ENCODE measurements around the gene MBNL1.
A peak's percentile ranks its signal among the peaks of the same experiment; 100 is the strongest.

Gene MBNL1

GRCh38 chr3:152234657-152235375 lies 33.9 kb upstream of the MBNL1 start:
- H3K27me3 ChIP-seq (ENCODE audit: control insufficient read depth in 1 of 2, insufficient read depth in 2 of 2, low read length in 2 of 2), result no peaks in the 10 kb centered on the region
- peaks cover 0 to 4% of the 10 kb centered on the region in 2 donors for H3K4me1 ChIP-seq (ENCODE audit: control insufficient read depth in 1 of 2, insufficient read depth in 2 of 2, low read length in 2 of 2)
- no peak overlapping the region for H3K27ac ChIP-seq (ENCODE audit: low read depth, low read length)
- H3K9me3 ChIP-seq (ENCODE audit: control insufficient read depth in 1 of 2, low read length in 2 of 2), result no peaks in the 10 kb centered on the region
- no peak overlapping the region for H3K4me3 ChIP-seq (ENCODE audit: low read depth in 1 of 2, low read length in 2 of 2)
- H3K9ac ChIP-seq (ENCODE audit: low read depth in 1 of 2, low read length in 2 of 2), result no peak overlapping the region
- H3K36me3 ChIP-seq (ENCODE audit: control insufficient read depth in 1 of 2, insufficient read depth in 2 of 2, low read length in 2 of 2), result no peaks in the 10 kb centered on the region

GRCh38 chr3:152235709-152236298 lies 32.9 kb upstream of the MBNL1 start:
- Histone ChIP-seq H3K36me3 (ENCODE audit: control insufficient read depth in 1 of 2, insufficient read depth in 2 of 2, low read length in 2 of 2) (no peaks in the 10 kb centered on the region), H3K27me3 (ENCODE audit: control insufficient read depth in 1 of 2, insufficient read depth in 2 of 2, low read length in 2 of 2) (no peaks in the 10 kb centered on the region), H3K4me3 (ENCODE audit: low read depth in 1 of 2, low read length in 2 of 2) (no peak overlapping the region), H3K9ac (ENCODE audit: low read depth in 1 of 2, low read length in 2 of 2) (no peak overlapping the region), H3K27ac (ENCODE audit: low read depth, low read length) (no peak overlapping the region), H3K9me3 (ENCODE audit: control insufficient read depth in 1 of 2, low read length in 2 of 2) (no peaks in the 10 kb centered on the region), H3K4me1 (ENCODE audit: control insufficient read depth in 1 of 2, insufficient read depth in 2 of 2, low read length in 2 of 2) (peaks cover 0 to 8% of the 10 kb centered on the region in 2 donors)

GRCh38 chr3:152236716-152237115 lies 32.0 kb upstream of the MBNL1 start:
- H3K4me3 ChIP-seq (ENCODE audit: low read depth in 1 of 2, low read length in 2 of 2), result no peak overlapping the region
- no peaks in the 10 kb centered on the region for H3K36me3 ChIP-seq (ENCODE audit: control insufficient read depth in 1 of 2, insufficient read depth in 2 of 2, low read length in 2 of 2)
- no peak overlapping the region for H3K9ac ChIP-seq (ENCODE audit: low read depth in 1 of 2, low read length in 2 of 2)
- peaks cover 0 to 8% of the 10 kb centered on the region in 2 donors for H3K4me1 ChIP-seq (ENCODE audit: control insufficient read depth in 1 of 2, insufficient read depth in 2 of 2, low read length in 2 of 2)
- no peak overlapping the region for H3K27ac ChIP-seq (ENCODE audit: low read depth, low read length)
- no peaks in the 10 kb centered on the region for H3K27me3 ChIP-seq (ENCODE audit: control insufficient read depth in 1 of 2, insufficient read depth in 2 of 2, low read length in 2 of 2)
- H3K9me3 ChIP-seq (ENCODE audit: control insufficient read depth in 1 of 2, low read length in 2 of 2), result no peaks in the 10 kb centered on the region

GRCh38 chr3:152241142-152242017 lies 27.3 kb upstream of the MBNL1 start:
- Histone ChIP-seq H3K4me3 (ENCODE audit: low read depth in 1 of 2, low read length in 2 of 2) (no peak overlapping the region), H3K9me3 (ENCODE audit: control insufficient read depth in 1 of 2, low read length in 2 of 2) (no peaks in the 10 kb centered on the region), H3K27me3 (ENCODE audit: control insufficient read depth in 1 of 2, insufficient read depth in 2 of 2, low read length in 2 of 2) (no peaks in the 10 kb centered on the region), H3K4me1 (ENCODE audit: control insufficient read depth in 1 of 2, insufficient read depth in 2 of 2, low read length in 2 of 2) (peaks cover 13 to 16% of the 10 kb centered on the region in 2 donors), H3K36me3 (ENCODE audit: control insufficient read depth in 1 of 2, insufficient read depth in 2 of 2, low read length in 2 of 2) (no peaks in the 10 kb centered on the region), H3K9ac (ENCODE audit: low read depth in 1 of 2, low read length in 2 of 2) (no peak overlapping the region), H3K27ac (ENCODE audit: low read depth, low read length) (no peak overlapping the region)

GRCh38 chr3:152243301-152243711 lies 25.4 kb upstream of the MBNL1 start:
- no peaks in the 10 kb centered on the region for H3K36me3 ChIP-seq (ENCODE audit: control insufficient read depth in 1 of 2, insufficient read depth in 2 of 2, low read length in 2 of 2)
- no peak overlapping the region for H3K27ac ChIP-seq (ENCODE audit: low read depth, low read length)
- H3K27me3 ChIP-seq (ENCODE audit: control insufficient read depth in 1 of 2, insufficient read depth in 2 of 2, low read length in 2 of 2), result no peaks in the 10 kb centered on the region
- peaks cover 13 to 16% of the 10 kb centered on the region in 2 donors for H3K4me1 ChIP-seq (ENCODE audit: control insufficient read depth in 1 of 2, insufficient read depth in 2 of 2, low read length in 2 of 2)
- no peaks in the 10 kb centered on the region for H3K9me3 ChIP-seq (ENCODE audit: control insufficient read depth in 1 of 2, low read length in 2 of 2)
- H3K9ac ChIP-seq (ENCODE audit: low read depth in 1 of 2, low read length in 2 of 2), result no peak overlapping the region
- peak overlapping the region; percentile 5 to 49 for H3K4me3 ChIP-seq (ENCODE audit: low read depth in 1 of 2, low read length in 2 of 2)

- H3K4me1 ChIP-seq (ENCODE audit: control insufficient read depth in 1 of 2, insufficient read depth in 2 of 2, low read length in 2 of 2), result peaks cover 13 to 16% of the 10 kb centered on the region in 2 donors
- no peaks in the 10 kb centered on the region for H3K36me3 ChIP-seq (ENCODE audit: control insufficient read depth in 1 of 2, insufficient read depth in 2 of 2, low read length in 2 of 2)
- H3K4me3 ChIP-seq (ENCODE audit: low read depth in 1 of 2, low read length in 2 of 2), result peak overlapping the region; percentile 25 to 49
- no peak overlapping the region for H3K9ac ChIP-seq (ENCODE audit: low read depth in 1 of 2, low read length in 2 of 2)
- H3K27me3 ChIP-seq (ENCODE audit: control insufficient read depth in 1 of 2, insufficient read depth in 2 of 2, low read length in 2 of 2), result no peaks in the 10 kb centered on the region
- H3K9me3 ChIP-seq (ENCODE audit: control insufficient read depth in 1 of 2, low read length in 2 of 2), result no peaks in the 10 kb centered on the region
- H3K27ac ChIP-seq (ENCODE audit: low read depth, low read length), result no peak overlapping the region
Measured at GRCh38 chr3:152243721-152244516, 24.8 kb upstream of the MBNL1 start.

- no peaks in the 10 kb centered on the region for H3K27me3 ChIP-seq (ENCODE audit: control insufficient read depth in 1 of 2, insufficient read depth in 2 of 2, low read length in 2 of 2)
- peak overlapping the region; percentile 25 to 49 for H3K4me3 ChIP-seq (ENCODE audit: low read depth in 1 of 2, low read length in 2 of 2)
- no peaks in the 10 kb centered on the region for H3K9me3 ChIP-seq (ENCODE audit: control insufficient read depth in 1 of 2, low read length in 2 of 2)
- H3K9ac ChIP-seq (ENCODE audit: low read depth in 1 of 2, low read length in 2 of 2), result no peak overlapping the region
- peaks cover 13 to 16% of the 10 kb centered on the region in 2 donors for H3K4me1 ChIP-seq (ENCODE audit: control insufficient read depth in 1 of 2, insufficient read depth in 2 of 2, low read length in 2 of 2)
- no peaks in the 10 kb centered on the region for H3K36me3 ChIP-seq (ENCODE audit: control insufficient read depth in 1 of 2, insufficient read depth in 2 of 2, low read length in 2 of 2)
- no peak overlapping the region for H3K27ac ChIP-seq (ENCODE audit: low read depth, low read length)
Measured at GRCh38 chr3:152244517-152244888, 24.2 kb upstream of the MBNL1 start.

- Histone ChIP-seq H3K27ac (ENCODE audit: low read depth, low read length) (no peak overlapping the region), H3K9ac (ENCODE audit: low read depth in 1 of 2, low read length in 2 of 2) (no peak overlapping the region), H3K4me3 (ENCODE audit: low read depth in 1 of 2, low read length in 2 of 2) (peak overlapping the region; percentile 16 to 49), H3K9me3 (ENCODE audit: control insufficient read depth in 1 of 2, low read length in 2 of 2) (no peaks in the 10 kb centered on the region), H3K27me3 (ENCODE audit: control insufficient read depth in 1 of 2, insufficient read depth in 2 of 2, low read length in 2 of 2) (no peaks in the 10 kb centered on the region), H3K36me3 (ENCODE audit: control insufficient read depth in 1 of 2, insufficient read depth in 2 of 2, low read length in 2 of 2) (no peaks in the 10 kb centered on the region), H3K4me1 (ENCODE audit: control insufficient read depth in 1 of 2, insufficient read depth in 2 of 2, low read length in 2 of 2) (peaks cover 13% of the 10 kb centered on the region in 2 donors)
Measured at GRCh38 chr3:152245498-152246170, 23.1 kb upstream of the MBNL1 start.

GRCh38 chr3:152251916-152252315 lies 16.8 kb upstream of the MBNL1 start:
- Histone ChIP-seq H3K27ac (ENCODE audit: low read depth, low read length) (no peak overlapping the region), H3K9me3 (ENCODE audit: control insufficient read depth in 1 of 2, low read length in 2 of 2) (no peaks in the 10 kb centered on the region), H3K27me3 (ENCODE audit: control insufficient read depth in 1 of 2, insufficient read depth in 2 of 2, low read length in 2 of 2) (no peaks in the 10 kb centered on the region), H3K9ac (ENCODE audit: low read depth in 1 of 2, low read length in 2 of 2) (no peak overlapping the region), H3K36me3 (ENCODE audit: control insufficient read depth in 1 of 2, insufficient read depth in 2 of 2, low read length in 2 of 2) (no peaks in the 10 kb centered on the region), H3K4me3 (ENCODE audit: low read depth in 1 of 2, low read length in 2 of 2) (no peak overlapping the region), H3K4me1 (ENCODE audit: control insufficient read depth in 1 of 2, insufficient read depth in 2 of 2, low read length in 2 of 2) (peaks cover 4 to 9% of the 10 kb centered on the region in 2 donors)
